HUES6 (cell line): Measurements from ENCODE around the gene ANKRD40.
A peak's percentile ranks its signal among the peaks of the same experiment; 100 is the strongest.
"Not testable (repeated sequence)": the region's sequence is repeated elsewhere in the genome, so short reads cannot be mapped to it uniquely, and the experiment has no call there.

Experiments used
- H3K27ac ChIP-seq: 2 replicates; pipeline ENCODE4 v1.7.0; 2013; ENCODE audit warnings: low read depth, mild to moderate bottlenecking, low read length, inconsistent platforms
- H3K27me3 ChIP-seq: 2 replicates; pipeline ENCODE4 v1.6.1; 2013; ENCODE audit warnings: low read length; ENCODE audit not compliant: control insufficient read depth, insufficient read depth
- H3K36me3 ChIP-seq: 2 replicates; pipeline ENCODE4 v1.6.1; 2013; ENCODE audit warnings: low read length; ENCODE audit not compliant: control insufficient read depth, insufficient read depth
- H3K4me1 ChIP-seq: 2 replicates; pipeline ENCODE4 v1.6.1; 2013; ENCODE audit warnings: low read length; ENCODE audit not compliant: control insufficient read depth, insufficient read depth
- H3K4me3 ChIP-seq: 2 replicates; pipeline ENCODE4 v1.5.1; 2013; ENCODE audit warnings: low read depth, low read length
- H3K9ac ChIP-seq: one replicate; pipeline ENCODE4 v1.6.1; 2013; ENCODE audit warnings: mild to moderate bottlenecking, low read length
- H3K9me3 ChIP-seq: 2 replicates; pipeline ENCODE4 v1.6.1; 2013; ENCODE audit warnings: low read depth, low read length; ENCODE audit not compliant: control insufficient read depth, insufficient read depth

ANKRD40 gene

DNA sequence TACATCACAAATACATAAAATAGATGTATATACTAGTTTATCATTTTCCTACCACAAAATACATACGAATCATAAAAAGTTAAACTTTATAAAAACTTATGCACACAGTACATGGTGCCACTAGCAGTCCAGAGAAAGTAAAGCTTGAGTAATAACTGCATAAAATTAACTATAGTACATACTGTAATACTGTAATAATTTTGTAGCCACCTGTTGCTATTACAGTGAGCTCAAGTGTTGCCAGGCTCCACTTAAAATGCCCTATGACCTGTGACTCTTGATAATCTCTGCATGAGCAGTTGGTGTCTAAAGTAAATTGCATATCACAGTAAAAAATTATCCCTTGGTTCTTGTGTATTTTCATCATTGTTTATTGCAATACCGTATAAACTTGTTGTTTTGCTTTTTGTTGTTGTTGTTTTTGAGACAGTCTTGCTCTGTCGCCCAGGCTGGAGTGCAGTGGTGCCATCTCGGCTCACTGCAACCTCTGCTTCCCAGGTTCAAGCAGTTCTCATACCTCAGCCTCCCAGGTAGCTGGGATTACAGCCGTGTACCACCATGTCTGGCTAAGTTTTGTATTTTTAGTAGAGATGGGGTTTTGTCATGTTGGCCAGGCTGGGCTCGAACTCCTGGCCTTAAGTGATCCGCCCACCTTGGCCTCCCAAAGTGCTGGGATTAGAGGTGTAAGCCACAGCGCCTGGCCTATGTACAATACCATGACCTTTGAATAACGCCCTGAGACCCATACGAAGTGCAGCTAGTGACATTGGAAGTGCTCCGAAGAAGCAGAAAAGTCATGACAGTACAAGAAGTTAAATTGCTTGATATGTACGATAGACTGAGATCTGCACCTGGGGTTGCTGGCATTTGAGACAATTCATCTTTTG, 18.3 kb upstream of the ANKRD40 start:
- no peaks in the 10 kb centered on the region; the same call in 1 of the 2 replicates for H3K36me3 ChIP-seq
- H3K4me3 ChIP-seq = no peak overlapping the region
- no peak overlapping the region for H3K27ac ChIP-seq
- no peaks in the 10 kb centered on the region for H3K9me3 ChIP-seq
- H3K4me1 ChIP-seq = peaks cover 16% of the 10 kb centered on the region
- H3K9ac ChIP-seq = no peak overlapping the region
- H3K27me3 ChIP-seq = no peaks in the 10 kb centered on the region

DNA sequence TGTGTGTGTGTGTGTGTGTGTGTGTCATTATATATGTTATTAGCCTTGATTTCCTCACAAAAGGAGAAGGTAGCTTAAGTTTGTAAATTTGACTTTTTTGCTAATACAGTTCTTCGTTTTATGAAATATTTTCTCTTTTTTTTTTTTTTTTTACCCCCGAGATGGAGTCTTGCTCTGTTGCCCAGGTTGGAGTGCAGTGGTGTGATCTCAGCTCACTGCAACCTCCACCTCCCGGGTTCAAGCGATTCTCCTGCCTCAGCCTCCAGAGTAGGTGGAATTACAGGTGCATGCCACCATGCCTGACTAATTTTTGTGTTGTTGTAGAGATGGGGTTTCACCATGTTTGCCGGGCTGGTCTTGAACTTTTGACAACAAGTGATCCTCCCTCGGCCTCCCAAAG, 16.9 kb upstream of the ANKRD40 start:
- H3K9me3 ChIP-seq, H3K9ac ChIP-seq, H3K4me3 ChIP-seq, H3K36me3 ChIP-seq, H3K27me3 ChIP-seq, H3K27ac ChIP-seq: not testable (repeated sequence)
- H3K4me1 ChIP-seq = peaks cover 16% of the 10 kb centered on the region

DNA sequence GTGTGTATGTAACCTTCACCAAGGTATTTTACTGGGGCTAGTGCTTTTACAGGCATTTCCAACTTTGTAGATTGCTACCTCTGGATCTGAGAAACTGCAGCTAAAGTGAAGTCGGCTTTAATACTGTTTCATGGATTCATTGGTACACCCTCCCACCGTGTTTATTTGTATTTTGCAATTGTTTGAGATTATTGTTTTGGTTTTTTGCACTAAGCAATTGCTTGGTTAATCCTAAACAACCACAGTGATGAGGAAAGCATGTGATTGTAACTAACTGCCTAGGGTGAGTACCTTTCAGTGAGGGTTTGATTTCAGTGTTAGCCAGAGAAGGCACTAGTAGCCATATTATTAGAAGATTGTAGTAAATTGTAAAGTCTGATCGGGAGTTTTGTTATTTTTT, 15.0 kb upstream of the ANKRD40 start:
- Histone ChIP-seq H3K27me3 (no peaks in the 10 kb centered on the region), H3K36me3 (no peaks in the 10 kb centered on the region; the same call in 1 of the 2 replicates), H3K9me3 (no peaks in the 10 kb centered on the region), H3K27ac (no peak overlapping the region), H3K9ac (no peak overlapping the region), H3K4me3 (peak overlapping the region; percentile 16; the same call in 1 of the 2 replicates), H3K4me1 (peaks cover 16% of the 10 kb centered on the region)

DNA sequence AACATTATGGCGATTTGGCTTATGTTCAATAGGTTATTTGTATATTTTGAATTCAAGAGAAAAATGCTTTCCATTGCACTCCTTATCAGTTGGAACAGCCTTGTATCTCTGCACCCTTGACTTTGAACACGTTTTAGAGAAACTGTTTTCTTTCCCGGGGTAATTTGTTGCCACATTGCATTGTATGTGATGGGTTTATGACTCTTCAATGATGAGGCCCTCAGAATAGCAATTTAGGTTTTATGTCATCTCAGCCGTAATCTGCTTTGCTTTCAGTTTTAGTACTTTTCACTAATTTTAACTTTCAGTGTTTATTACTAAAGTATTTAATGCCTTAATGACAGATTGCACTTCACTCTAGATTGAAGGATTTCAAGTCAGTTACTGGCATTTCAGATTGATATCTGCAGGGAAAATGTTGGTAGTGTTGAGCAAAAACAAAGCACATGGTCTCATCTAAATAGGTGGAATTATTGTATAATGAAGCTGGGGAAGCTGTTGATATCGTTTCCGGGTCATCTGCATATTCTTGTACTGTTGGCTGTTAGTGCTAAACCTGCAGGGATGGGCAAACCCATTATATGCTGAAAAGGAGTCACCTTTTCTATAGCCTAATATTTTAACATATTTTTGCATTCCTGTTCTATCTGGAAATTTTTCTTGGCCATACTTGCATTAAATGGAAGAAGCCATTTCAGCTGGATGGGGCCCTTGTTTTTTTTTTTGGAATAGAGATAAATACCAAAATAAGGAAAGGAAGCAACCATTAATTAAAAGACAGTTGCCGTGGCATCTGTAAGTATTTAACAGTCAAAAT, 13.7 kb upstream of the ANKRD40 start:
- peaks cover 16% of the 10 kb centered on the region for H3K4me1 ChIP-seq

DNA sequence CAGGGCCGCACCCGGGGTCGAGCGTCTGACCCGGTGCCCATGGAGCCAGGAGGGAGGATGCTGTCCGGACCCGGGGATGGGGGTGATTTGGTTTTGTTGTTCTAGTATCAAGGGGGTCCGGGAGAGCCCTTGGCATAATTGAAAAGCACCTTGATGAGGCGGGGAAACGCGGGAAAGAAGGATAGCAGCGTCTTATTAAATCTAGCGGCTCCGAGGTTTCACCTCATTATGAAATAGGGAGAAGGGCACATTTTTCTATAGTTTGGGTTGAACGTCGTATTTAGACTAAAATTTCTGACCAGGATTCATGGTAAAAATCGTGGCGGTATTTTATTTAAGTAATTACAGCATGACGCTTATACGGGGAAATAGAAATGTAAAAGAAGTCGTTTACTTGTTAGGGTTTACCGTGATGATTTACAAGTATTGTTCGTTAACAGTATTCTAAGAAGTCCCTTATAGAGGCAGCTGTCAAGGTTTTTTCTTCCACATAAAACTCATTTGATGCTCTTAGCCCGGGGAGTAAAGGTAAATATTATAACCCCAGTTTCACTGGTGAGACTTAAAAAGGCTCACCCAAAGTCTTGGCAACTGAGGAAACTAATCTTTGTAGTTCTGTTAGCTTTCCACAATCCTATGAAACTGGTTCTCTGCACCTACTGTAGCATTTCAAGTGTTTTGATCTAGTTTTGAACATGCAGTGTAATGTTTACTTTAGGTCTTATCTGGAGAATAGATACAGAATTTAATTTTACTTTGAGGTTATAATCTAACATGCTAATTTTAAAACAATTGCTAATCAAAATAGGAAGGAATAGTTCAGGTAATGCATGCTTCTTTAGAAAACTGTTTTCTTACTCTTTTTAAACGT, 12.4 kb upstream of the ANKRD40 start:
- Histone ChIP-seq H3K9ac (peak overlapping the region; percentile 93), H3K27me3 (no peaks in the 10 kb centered on the region), H3K27ac (peak overlapping the region; percentile 99), H3K9me3 (no peaks in the 10 kb centered on the region), H3K36me3 (no peaks in the 10 kb centered on the region), H3K4me3 (peak overlapping the region; percentile 91), H3K4me1 (peaks cover 16% of the 10 kb centered on the region)

More for the DNA sequence above, 13.7 kb upstream of the ANKRD40 start:
- H3K27ac ChIP-seq = no peak overlapping the region
- peak overlapping the region; percentile 91 for H3K4me3 ChIP-seq
- peak overlapping the region; percentile 10 for H3K9ac ChIP-seq
- H3K27me3 ChIP-seq = no peaks in the 10 kb centered on the region
- no peaks in the 10 kb centered on the region for H3K9me3 ChIP-seq
- H3K36me3 ChIP-seq = no peaks in the 10 kb centered on the region; the same call in 1 of the 2 replicates

DNA sequence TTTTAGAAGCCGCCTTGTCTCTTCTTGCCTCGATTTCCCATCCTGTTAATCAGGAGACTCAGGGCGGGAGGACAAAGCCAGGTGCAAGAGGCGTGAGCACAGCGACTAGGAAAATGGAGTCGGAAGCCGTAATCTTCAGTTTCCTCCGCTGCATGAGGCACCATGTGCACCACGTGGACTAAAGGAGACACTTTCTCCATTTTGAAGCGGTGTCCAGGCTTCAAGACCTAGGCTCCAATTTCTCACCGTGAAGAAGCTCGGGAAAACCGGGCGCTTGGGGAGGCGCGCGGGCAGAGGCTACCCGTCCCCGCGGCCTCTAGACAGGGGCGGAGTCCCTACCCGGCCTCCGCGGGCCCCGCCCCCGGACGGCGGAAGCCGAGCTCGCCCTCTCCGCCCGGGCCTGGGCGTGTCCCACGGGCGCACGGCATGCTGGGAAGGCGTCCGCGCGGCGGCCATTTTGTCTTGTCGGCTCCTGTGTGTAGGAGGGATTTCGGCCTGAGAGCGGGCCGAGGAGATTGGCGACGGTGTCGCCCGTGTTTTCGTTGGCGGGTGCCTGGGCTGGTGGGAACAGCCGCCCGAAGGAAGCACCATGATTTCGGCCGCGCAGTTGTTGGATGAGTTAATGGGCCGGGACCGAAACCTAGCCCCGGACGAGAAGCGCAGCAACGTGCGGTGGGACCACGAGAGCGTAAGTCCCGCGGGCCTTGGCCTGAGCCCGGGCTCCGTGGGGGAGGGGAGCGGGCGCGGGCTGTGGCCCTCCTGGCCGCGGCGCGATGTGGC, 11.6 kb upstream of the ANKRD40 start, which contains the start of gene LUC7L3:
Gene LUC7L3 (plus strand): TSS at position 460 of the 780 bp plus-strand sequence. CDS start 130 bp downstream, at position 590.
- Histone ChIP-seq H3K36me3 (no peaks in the 10 kb centered on the region), H3K4me1 (peaks cover 16% of the 10 kb centered on the region)

DNA sequence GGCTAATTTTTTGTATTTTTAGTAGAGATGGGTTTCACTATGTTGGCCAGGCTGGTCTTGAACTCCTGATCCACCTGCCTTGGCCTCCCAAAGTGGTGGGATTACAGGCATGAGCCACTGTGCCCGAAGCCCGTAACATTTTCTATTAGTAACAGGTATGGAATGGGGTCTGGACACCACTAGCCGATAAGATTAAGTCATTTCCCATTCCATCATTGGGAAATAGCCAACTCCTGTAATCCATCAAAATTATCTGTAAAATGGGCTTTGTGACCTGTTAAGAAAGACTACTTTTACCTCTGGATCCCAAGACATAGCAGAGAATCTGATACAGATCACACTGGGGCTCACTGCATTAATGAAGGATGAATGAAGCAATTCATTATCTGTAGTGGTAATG, 7.8 kb upstream of the ANKRD40 start:
- H3K36me3 ChIP-seq = no peaks in the 10 kb centered on the region
- no peak overlapping the region for H3K4me3 ChIP-seq
- no peaks in the 10 kb centered on the region for H3K27me3 ChIP-seq
- peaks cover 4% of the 10 kb centered on the region for H3K4me1 ChIP-seq
- no peaks in the 10 kb centered on the region for H3K9me3 ChIP-seq
- no peak overlapping the region for H3K27ac ChIP-seq
- H3K9ac ChIP-seq = no peak overlapping the region

More for the DNA sequence above, 11.6 kb upstream of the ANKRD40 start, which contains the start of gene LUC7L3:
- Histone ChIP-seq H3K27me3 (no peaks in the 10 kb centered on the region), H3K4me3 (peak within 1 kb of the TSS; percentile 91), H3K9me3 (no peaks in the 10 kb centered on the region), H3K9ac (peak within 1 kb of the TSS; percentile 93), H3K27ac (peak within 1 kb of the TSS; percentile 99)

DNA sequence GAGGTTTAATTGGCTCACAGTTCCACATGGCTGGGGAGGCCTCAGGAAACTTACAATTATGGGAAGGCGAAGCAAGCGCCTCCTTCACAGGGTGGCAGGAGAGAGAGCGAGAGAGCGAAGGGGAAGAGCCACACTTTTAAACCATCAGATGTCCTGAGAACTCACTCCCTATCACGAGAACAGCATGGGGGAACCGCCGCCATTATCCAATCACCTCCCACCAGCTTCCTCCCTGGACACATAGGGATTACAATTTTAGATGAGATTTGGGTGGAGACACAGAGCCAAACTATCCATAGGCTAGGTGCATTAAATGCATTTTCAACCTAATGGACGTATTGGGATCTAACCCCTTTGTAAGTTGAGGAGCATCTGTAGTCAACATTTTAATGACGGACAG, 4.9 kb upstream of the ANKRD40 start:
- no peak overlapping the region for H3K4me3 ChIP-seq
- no peak overlapping the region for H3K27ac ChIP-seq
- no peaks in the 10 kb centered on the region for H3K9me3 ChIP-seq
- H3K36me3 ChIP-seq = no peaks in the 10 kb centered on the region
- H3K4me1 ChIP-seq = peaks cover 23% of the 10 kb centered on the region
- no peak overlapping the region for H3K9ac ChIP-seq
- no peaks in the 10 kb centered on the region for H3K27me3 ChIP-seq

DNA sequence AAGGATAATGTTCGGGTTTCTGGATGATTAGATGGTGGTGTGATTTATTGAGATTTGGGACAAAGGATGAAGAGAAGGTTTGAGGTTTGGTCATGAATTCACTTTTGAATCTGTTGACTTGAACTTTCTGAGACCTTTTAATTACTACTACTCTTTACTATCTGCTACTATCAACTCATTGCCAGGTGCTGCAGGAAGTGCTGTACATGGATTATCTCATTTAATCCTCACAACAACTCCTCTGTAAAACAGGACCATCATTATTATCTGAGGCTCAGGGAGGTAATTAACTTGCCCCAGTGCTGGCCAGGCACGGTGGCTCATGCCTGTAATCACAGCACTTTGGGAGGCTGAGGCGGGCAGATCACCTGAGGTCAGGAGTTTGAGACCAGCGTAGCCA, 2.9 kb upstream of the ANKRD40 start:
- H3K9ac ChIP-seq = no peak overlapping the region
- H3K27ac ChIP-seq = no peak overlapping the region
- no peaks in the 10 kb centered on the region for H3K27me3 ChIP-seq
- H3K4me3 ChIP-seq = no peak overlapping the region
- H3K36me3 ChIP-seq = 0 out of 2 replicates have a peak, but pooled peaks cover 2% of the 10 kb centered on the region
- no peaks in the 10 kb centered on the region for H3K9me3 ChIP-seq
- peaks cover 23% of the 10 kb centered on the region for H3K4me1 ChIP-seq

DNA sequence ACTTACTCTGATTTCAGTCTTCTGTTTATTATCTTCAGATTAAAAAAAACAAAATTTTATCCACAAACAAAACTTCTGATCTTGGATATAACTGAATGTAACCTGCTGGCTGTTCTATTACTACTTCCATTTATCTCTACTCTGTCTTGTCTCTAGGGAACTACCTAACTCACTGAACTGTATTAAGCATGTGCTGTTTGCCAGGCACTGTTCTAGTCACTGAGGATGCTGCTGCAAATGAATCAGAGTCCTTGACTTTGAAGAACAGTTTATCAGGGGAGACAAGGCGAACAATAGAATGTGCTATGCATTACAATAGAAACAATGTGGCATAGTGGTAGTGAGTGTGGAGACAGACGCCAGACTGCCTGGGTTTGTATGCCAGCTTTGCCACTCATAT, 2.3 kb upstream of the ANKRD40 start:
- no peak overlapping the region for H3K27ac ChIP-seq
- no peaks in the 10 kb centered on the region for H3K27me3 ChIP-seq
- H3K9ac ChIP-seq = no peak overlapping the region
- H3K9me3 ChIP-seq = no peaks in the 10 kb centered on the region
- H3K36me3 ChIP-seq = 0 out of 2 replicates have a peak, but pooled peaks cover 5% of the 10 kb centered on the region
- no peak overlapping the region for H3K4me3 ChIP-seq
- H3K4me1 ChIP-seq = peaks cover 23% of the 10 kb centered on the region
